NCI-H69 (cell line): ENCODE results near the gene SORBS2.

ENCODE experiments used
- DNase-seq: peaks from one replicate; lab custom pipeline; 2025; lab: John Stamatoyannopoulos, UW

Gene SORBS2

DNA sequence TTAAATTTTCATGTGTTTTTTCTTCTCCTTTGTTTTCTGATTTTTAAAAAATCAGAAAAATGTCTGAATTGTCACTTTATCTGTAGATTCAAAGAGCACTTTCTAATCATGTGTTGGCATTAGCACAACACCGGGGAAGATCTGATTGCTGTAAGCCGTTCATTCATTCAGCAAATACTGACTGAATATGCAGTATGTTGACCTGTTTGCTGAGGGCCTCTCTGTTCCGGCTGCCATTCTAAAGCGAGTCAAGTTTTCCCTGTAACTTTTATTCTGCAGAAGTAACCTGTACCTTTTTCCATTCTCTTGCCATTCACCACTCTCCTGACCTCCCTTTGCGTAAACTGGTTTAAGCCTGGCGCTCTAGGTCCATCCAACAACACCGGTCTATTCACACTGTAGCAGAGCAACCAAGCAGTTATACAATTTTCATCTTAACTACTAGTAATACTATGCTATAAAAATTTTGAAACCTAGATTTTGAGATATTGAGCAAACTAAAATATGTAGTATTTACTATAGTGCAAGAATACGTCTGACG, 6.7 kb downstream of the SORBS2 start:
- no peak for DNase-seq

DNA sequence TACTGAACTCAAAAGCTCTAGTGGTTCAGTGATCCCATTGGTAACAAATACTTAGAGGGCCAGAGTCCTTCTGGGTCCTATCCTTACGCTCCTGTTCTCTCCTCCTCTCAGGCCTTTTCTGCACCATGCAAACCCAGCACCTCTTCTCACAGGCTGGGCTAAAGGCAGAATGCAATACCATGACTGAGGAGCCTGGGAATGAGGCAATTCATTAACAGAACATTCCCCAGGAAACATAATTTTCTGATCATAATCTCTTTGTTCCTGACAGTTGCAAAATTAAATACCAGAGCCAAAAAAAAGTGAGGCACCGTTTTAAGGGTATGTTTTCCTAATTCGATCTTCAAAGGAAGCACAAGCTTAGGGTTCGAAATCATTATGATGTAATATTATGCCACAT, 9.0 kb downstream of the SORBS2 start:
- no peak for DNase-seq

DNA sequence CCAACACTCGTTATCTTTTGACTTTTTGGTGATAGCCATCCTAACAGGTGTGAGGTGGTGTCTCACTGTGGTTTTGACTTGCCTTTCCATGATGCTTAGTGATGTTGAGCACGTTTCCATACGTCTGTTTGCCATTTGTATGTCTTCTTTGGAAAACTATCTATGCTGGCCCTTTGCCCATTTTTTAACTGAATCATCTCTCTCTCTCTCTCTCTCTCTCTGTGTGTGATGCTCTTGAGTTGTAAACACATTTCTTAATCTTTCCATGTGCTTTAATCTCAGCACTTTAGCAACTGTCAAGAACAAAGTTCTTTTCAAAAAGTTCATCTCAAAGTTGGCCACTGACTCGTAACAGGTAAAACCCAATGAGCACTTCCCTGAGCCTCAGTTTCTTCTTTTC, 10.5 kb downstream of the SORBS2 start:
- DNase-seq = no peak

- DNase-seq = no peak
Measured at GRCh38 chr4:185800266-185800945, 11.6 kb downstream of the SORBS2 start.

DNA sequence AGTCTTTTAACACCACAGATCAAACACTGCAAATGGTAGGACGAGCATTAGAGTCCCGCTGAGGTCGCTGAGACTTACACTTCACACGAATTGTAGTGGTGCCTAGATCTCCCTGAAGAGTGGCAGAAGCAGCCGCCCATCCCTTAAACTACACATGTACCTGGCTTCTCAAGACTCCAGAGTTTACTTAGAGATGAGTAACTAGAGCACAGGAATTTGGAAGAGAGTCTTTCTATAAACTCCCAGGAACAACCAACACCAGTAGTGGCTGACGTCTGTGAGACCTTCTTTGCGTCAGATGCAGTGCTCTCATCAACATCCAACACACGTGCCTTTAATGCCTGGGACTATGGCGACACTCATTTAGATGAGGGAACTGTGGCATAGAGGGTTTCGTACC, 12.6 kb downstream of the SORBS2 start:
- DNase-seq = no peak

DNA sequence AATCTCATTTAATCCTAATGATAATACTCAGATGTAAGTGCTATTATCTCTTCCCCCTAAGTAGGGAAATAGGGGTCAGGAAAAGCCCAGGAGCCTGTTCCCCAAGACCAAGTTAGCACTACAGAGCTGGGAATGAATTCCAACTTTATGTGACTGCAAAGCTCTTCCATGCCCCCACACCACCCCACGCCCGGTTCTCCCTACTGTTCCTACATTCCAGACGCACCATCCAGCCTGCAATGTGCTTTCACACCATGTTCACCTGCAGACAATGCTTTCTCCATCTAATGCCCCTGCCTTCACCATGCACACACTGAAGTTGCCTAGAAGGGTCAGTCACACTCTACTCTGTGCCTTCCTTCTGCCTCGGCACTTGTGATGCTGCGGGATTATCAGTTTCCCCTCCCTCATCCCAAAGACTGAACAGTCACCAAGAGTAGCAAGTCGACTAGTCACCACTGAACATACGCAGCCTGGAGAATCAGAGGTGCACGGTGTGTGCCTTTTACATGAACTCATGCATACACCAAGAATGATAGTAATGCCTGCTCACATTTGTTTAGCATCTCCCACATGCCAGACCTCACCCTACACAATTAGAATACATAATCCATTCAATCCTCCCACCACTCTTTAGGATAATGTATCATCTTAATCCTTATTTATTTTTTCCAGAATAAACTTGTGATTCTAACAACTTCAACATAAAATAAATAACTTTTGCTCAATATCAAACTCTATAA, 14.2 kb downstream of the SORBS2 start:
- no peak for DNase-seq

- DNase-seq = no peak
Measured at GRCh38 chr4:185797018-185797417, 15.0 kb downstream of the SORBS2 start.

DNA sequence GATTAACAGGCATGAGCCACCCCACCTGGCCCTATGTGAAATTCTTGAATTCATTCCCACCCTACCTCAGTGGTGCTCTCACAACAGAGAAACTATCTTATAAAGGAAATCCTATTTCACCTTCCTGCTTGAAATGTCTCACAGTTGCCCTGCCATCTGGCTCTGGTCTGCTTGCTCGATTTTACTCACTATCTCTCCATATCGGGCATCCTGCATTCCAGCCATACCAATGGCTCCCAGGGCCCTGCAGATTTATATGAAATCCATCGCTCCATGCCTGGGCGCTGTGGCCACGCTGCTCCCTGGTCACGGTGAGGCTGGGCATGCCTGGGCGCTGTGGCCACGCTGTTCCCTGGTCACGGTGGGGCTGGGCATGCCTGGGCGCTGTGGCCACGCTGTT, 15.8 kb downstream of the SORBS2 start:
- no peak for DNase-seq

DNA sequence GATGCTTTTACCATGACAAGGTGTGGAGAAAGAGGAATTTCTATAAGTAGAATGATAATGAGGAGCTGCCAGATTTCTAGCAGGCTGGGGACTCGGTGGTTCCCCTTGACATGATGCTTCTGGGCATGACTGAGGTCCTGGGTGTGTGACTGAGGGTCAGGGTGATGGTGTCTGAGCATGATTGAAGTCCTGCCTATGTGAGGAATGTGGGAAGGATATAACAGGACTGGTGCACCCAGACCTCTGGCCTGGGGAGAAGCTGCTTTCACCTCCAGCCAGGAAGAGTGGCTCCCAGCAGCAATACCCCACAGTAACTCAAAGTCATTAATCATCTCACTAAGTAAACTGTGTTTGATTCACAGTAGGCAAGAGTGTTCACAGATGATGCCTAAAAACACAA, 17.4 kb downstream of the SORBS2 start:
- DNase-seq = no peak

GRCh38 chr4:185793716-185794115, 18.3 kb downstream of the SORBS2 start:
- no peak for DNase-seq

DNA sequence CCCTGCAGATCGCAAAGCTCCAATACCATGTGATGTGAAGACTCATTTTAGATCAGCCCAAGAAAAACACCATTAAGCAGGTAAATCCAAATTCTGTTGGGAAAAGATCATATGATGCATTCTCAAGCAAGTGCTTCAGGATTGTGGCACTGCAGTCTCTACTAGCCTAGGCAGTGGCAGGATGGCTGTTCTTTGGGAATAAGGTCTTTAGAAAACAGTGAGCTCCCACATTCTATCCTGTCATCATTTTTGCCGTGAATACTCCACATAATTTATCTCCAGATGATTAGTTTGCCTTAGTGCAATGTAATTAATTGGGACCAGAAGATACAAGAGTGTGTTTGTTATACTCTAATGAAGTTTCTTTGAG, 18.9 kb downstream of the SORBS2 start:
- DNase-seq = no peak

- DNase-seq = peak; percentile 20
Measured at GRCh38 chr4:185792384-185793115, 19.4 kb downstream of the SORBS2 start.

GRCh38 chr4:185787926-185788679, 23.9 kb downstream of the SORBS2 start:
- no peak for DNase-seq

DNA sequence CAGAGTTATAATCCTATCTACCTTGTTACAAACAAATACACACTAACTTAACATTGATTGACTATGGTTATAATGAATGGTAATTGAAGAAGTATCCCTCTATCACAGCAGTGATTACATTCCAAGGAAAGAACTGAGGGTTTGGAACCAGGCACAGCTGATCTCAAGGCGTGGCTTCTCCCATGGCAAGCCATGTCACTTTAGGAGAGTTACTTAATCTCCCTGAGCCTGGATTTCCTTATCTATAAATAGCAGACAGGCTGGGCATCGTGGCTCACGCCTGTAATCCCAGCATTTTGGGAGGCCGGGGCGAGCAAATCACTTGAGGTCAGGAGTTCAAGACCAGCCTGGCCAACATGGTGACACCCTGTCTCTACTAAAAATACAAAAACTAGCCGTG, 25.6 kb downstream of the SORBS2 start:
- DNase-seq = no peak

GRCh38 chr4:185783574-185783973, 28.4 kb downstream of the SORBS2 start:
- no peak for DNase-seq

GRCh38 chr4:185782523-185782922, 29.5 kb downstream of the SORBS2 start:
- no peak for DNase-seq

GRCh38 chr4:185781555-185782215, 30.3 kb downstream of the SORBS2 start:
- no peak for DNase-seq

DNA sequence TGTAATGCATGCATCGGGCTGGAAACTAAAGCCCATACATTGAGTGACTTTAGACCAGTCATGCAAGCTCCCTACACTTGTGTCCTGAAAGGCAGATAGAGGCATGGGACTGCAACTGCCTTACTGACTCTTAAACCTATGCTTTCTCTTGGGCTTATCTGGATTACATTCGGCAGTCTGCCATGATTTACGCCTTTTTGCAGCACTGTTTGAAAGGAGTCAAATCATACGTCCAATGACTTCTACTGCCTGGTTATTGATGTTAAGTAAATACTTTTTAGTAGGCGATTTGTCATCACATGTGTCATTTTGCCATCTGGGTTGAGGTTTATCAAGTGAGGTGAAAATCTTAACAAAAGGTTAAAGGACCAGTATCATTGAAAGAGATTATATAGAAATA, 31.5 kb downstream of the SORBS2 start:
- DNase-seq = no peak

GRCh38 chr4:185779517-185779916, 32.5 kb downstream of the SORBS2 start:
- no peak for DNase-seq

- no peak for DNase-seq
Measured at GRCh38 chr4:185778307-185778706, 33.7 kb downstream of the SORBS2 start.

DNA sequence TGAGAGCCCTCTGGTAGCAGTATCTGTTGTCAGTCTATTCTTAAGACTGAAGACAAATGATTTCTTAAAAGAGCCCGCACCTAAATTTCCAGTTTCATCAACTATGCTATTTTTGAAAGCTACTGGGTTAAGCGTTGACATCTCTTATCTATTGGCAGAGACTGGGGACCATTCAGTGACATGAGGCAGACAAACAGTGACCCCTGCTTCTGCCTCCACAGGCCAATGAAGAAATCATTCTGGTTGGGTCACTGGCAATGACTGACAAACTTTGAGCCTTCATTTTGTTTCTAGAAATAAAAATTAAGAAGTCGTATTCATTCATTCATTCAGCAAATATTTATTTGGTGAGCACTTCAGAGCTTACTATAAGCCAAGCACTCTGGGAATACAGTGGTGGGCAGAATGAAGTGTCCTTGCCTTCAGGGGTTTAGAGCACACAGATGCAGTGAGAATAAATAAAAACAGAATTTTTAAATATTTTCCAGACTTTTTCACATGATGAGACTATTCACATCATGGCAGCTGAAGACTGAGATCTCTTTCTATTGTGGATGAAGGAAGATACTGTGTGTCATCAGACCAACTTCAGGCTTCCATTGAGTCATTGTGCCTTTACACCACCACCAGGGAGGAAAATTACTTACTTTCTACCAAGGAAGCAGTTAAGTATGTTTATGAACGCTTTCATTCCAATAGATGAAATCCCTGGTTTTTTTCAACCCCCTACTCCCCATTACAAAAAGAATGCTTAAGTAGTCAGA, 36.0 kb downstream of the SORBS2 start:
- DNase-seq = no peak
